Psoas muscle (tissue), 8 donors: Measurements from ENCODE around the gene DAB1. TPM values are rescaled to one million over a fixed set of nuclear protein-coding genes. Genes with fewer than 3 reads are reported as not detected.

Experiments used
- ATAC-seq, 4 donors: fragments of 200-7000 bp; cut with Tn5 transposase; one replicate each; pipeline ENCODE4 v1.9.1; 2020; ENCODE audit warnings: moderate library complexity in 3 of 4, mild to moderate bottlenecking in 2 of 4
- DNase-seq, 2 donors: peaks; one replicate each; pipeline ENCODE4 v3.0.0-alpha.2; 2020
- H3K27ac ChIP-seq: fragments of 200-600 bp; one replicate; pipeline ENCODE4 v1.8.0; 2022
- H3K27me3 ChIP-seq, 3 donors: fragments of 200-600 bp in 1 of 3; one replicate each; pipeline versions ENCODE4 v1.6.1 to v1.8.0; 2013 to 2022; ENCODE audit warnings: low read length in 2 of 3, mild to moderate bottlenecking in 2 of 3, moderate library complexity in 1 of 3; ENCODE audit not compliant: insufficient read depth in 3 of 3
- H3K36me3 ChIP-seq, 2 donors: fragments of 200-600 bp in 1 of 2; one replicate each; pipeline versions ENCODE4 v1.6.1 to v1.8.0; 2013 to 2022; ENCODE audit warnings: low read depth in 1 of 2, mild to moderate bottlenecking in 1 of 2, moderate library complexity in 1 of 2; ENCODE audit not compliant: insufficient read depth in 1 of 2
- H3K4me1 ChIP-seq: fragments of 200-600 bp; one replicate; pipeline ENCODE4 v1.8.0; 2022
- H3K4me3 ChIP-seq: fragments of 200-600 bp; one replicate; pipeline ENCODE4 v1.8.0; 2022; ENCODE audit warnings: mild to moderate bottlenecking
- H3K9me3 ChIP-seq: fragments of 200-600 bp; one replicate; pipeline ENCODE4 v1.8.0; 2022
- CTCF ChIP-seq: fragments of 200-600 bp; IDR thresholded peaks from one replicate; pipeline ENCODE4 v1.8.0; 2022; ENCODE audit warnings: antibody characterized with exemption
- WGBS, 3 donors: extraction: QIAGEN DNeasy Blood & Tissue Kit; methylation state at CpG; one replicate each; pipeline versions ENCODE4 v1.1.6 to v1.1.7; 2013; 5-methylcytosine and 5-hydroxymethylcytosine counted together
- intact Hi-C, 2 donors: fragments of 100-400 bp; cut with DNase I; formaldehyde crosslinking; loops; one replicate each; pipeline versions ENCODE4 v1.11.0 to v1.14.2; 2022
- polyA plus RNA-seq, 3 donors: library from polyadenylated mRNA; stranded (reverse); fragments of 200-250 nt; gene quantifications; one replicate each; pipeline ENCODE4 v1.2.3, GENCODE V29; 2013
- total RNA-seq, 4 donors: library from RNA; stranded (reverse); fragmentation: NEBNext Ultra II Directional in 2 of 4; extraction: Animal tissue kit (Norgen Biotek cat#: 25700) in 2 of 4; gene quantifications; one replicate each; pipeline versions ENCODE4 v1.2.1 to v1.2.4, GENCODE V29; 2021 to 2023
- donor health status: healthy with polysubstance abuse.
- donor health status: DM: no; HTN: no; CAD: no; lungs with moderate emphysema.
- donor health status: Bipolar disorder and iron deficiency.
- donor health status: healthy.
- donor health status: DM: yes; HTN: yes; CAD: no.
- donor health status: DM: no; HTN: no; CAD: no.
- donor health status: DM: no; HTN: no; CAD: no.
- donor health status: DM: yes; HTN: yes; CAD: no.

DAB1 gene
- total and polyA plus RNA-seq, 7 donors, result 0.04 to 0.28 (median 0.09) TPM; not detected in 1

GRCh38 chr1:56973923-56974742 is 449.7 kb downstream of the DAB1 start:
- no peak overlapping the region for H3K27ac ChIP-seq
- ATAC-seq (no peak), DNase-seq (no peak)
- no peak overlapping the region for H3K4me3 ChIP-seq
- H3K4me1 ChIP-seq, result no peaks in the 10 kb centered on the region
- H3K9me3 ChIP-seq, result no peaks in the 10 kb centered on the region
- 72 to 86% (median 73%) methylated on average over 5 of the region's 5 CpGs for WGBS, 3 donors
- intact Hi-C loops, result no loop called here
- H3K27me3 ChIP-seq, result no peaks in the 10 kb centered on the region
- TF ChIP-seq CTCF, result no peak
- H3K36me3 ChIP-seq, result no peaks in the 10 kb centered on the region

- Histone ChIP-seq H3K9me3 (no peaks in the 10 kb centered on the region), H3K36me3 (no peaks in the 10 kb centered on the region), H3K4me3 (no peak overlapping the region), H3K27me3 (no peaks in the 10 kb centered on the region), H3K4me1 (no peaks in the 10 kb centered on the region), H3K27ac (no peak overlapping the region)
- TF ChIP-seq CTCF, result no peak
- intact Hi-C loops, result no loop called here
- DNase-seq, result no peak
- ATAC-seq, result no peak
- 39 to 50% (median 40%) methylated on average over 1 of the region's 1 CpG for WGBS, 3 donors
Observed at GRCh38 chr1:56972976-56973375, 450.9 kb downstream of the DAB1 start.

GRCh38 chr1:56970280-56970679 is 453.6 kb downstream of the DAB1 start:
- WGBS, 3 donors, result 89 to 95% (median 90%) methylated on average over 1 of the region's 1 CpG
- no peak overlapping the region for H3K4me3 ChIP-seq
- no peak for DNase-seq
- intact Hi-C loops, result no loop called here
- no peak overlapping the region for H3K27ac ChIP-seq
- ATAC-seq, result no peak
- H3K36me3 ChIP-seq, result no peaks in the 10 kb centered on the region
- H3K4me1 ChIP-seq, result no peaks in the 10 kb centered on the region
- no peaks in the 10 kb centered on the region for H3K27me3 ChIP-seq
- TF ChIP-seq CTCF, result no peak
- no peaks in the 10 kb centered on the region for H3K9me3 ChIP-seq

GRCh38 chr1:56968878-56969495 is 454.9 kb downstream of the DAB1 start:
- whole genome bisulfite sequencing, 3 donors, result 61 to 77% (median 68%) methylated on average over 2 of the region's 2 CpGs

More at GRCh38 chr1:56968878-56969495, 454.9 kb downstream of the DAB1 start:
- ATAC-seq, result no peak
- DNase-seq, result no peak
- no peaks in the 10 kb centered on the region for H3K9me3 ChIP-seq
- no peak for TF ChIP-seq CTCF
- intact Hi-C loops, result no loop called here
- H3K36me3 ChIP-seq, result no peaks in the 10 kb centered on the region
- H3K4me1 ChIP-seq, result no peaks in the 10 kb centered on the region
- H3K27ac ChIP-seq, result no peak overlapping the region
- H3K27me3 ChIP-seq, result no peaks in the 10 kb centered on the region
- H3K4me3 ChIP-seq, result no peak overlapping the region
